ENCODE results near the gene PARD3B.

The PARD3B gene

GRCh38 chr2:205297368-205297767, 752.1 kb downstream of the PARD3B start:
- no peak for DNase-seq

DNA sequence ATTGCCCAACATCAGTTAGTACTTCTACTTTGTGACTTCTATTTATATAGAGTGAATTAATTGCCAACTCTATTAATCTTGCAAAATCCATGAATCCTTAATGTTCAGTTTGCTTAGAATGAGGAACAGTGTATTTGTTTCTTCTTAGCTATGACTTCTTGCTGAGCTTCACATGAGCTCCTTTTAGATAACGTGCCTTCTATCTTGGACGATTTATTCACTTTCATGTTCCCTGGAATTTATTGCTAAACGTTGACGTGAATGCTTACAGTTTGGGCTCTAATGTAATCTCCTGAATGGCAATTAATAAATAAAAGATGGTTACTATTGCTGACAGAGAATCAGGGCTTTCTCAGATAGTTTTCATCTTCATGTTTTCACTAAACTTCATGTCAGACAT, 752.6 kb downstream of the PARD3B start:
- DNase-seq, result no peak

DNA sequence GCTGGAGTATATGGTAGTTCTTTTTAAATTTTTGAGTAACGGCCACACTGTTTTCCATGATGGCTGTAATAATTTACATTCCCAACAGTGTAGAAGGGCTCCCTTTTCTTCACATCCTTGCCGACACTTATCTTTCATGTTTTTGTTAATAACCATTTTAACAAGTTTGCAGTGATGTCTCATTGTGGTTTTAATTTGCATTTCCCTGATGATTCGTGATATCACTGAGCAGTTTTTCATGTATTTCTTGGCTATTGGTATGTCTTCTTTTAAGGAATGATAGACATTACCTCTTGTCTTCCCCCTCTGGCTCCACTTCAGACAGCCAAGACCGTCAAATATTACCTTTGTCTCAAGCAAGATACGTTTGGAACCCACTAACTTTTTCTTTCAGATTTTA, 765.9 kb downstream of the PARD3B start:
- DNase-seq, result no peak

- DNase-seq, result no peak
Measured at GRCh38 chr2:205321231-205321630, 776.0 kb downstream of the PARD3B start.

GRCh38 chr2:205323929-205324328, 778.7 kb downstream of the PARD3B start:
- no peak for DNase-seq

GRCh38 chr2:205324355-205324754, 779.1 kb downstream of the PARD3B start:
- DNase-seq, result no peak

DNA sequence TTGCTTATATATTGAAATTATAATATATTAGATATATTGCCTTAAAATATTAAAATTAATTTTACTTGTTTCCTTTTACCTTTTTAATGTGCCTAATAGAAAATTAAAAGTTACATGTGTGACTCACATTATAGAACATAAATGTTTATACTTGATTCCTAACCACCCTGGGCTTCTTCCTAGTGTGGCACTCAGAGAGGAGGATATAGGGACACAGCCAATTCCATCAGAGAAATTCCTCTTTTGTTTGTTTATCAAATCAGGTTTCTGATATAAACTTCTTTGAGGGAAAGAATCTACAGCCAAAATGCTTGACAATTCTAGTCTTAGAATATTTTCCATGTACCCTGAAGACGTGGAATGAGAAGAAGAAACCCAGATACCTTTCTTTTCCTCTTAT, 788.1 kb downstream of the PARD3B start:
- no peak for DNase-seq

DNA sequence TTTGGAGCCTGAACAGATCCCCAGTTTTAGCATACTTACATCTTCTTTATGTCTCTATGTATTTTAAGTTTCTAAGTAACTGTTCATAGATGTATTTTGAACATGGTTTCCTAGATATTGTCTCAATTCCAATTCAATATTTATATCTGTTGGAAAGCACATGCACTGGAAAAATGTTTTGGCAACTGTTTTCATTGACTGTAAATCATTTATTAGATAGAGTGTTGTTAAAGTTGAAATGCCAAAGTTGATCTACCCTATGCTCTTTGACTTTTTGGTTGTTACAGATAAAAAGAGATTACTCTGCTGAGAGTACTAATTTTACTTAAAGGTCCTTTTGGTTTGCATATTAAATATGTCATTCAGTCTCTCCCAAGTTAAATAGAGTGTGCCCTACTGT, 792.0 kb downstream of the PARD3B start:
- no peak for DNase-seq

- no peak for DNase-seq
Measured at GRCh38 chr2:205338156-205338555, 792.9 kb downstream of the PARD3B start.

DNA sequence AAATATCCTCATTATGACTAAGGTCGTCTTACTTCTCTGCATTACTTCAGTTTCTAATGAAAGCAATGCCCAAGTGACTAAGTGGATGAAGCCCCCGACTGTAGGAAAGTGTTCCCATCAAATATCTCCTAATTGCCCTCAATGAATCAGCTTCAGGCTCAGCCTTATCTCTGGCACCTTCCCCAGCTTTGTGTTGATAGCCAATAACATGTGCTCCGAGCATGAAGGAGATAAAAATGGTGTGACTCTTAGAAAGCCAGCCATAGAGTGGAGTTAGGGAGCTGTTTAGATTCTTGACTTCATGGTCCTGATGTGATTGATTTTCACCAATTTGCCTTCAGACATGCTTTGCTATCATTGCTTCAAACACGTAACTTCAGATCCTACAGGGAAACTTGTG, 797.8 kb downstream of the PARD3B start:
- no peak for DNase-seq

GRCh38 chr2:205346649-205347048, 801.4 kb downstream of the PARD3B start:
- DNase-seq, result no peak

- DNase-seq, result no peak
Measured at GRCh38 chr2:205347899-205348298, 802.6 kb downstream of the PARD3B start.

- no peak for DNase-seq
Measured at GRCh38 chr2:205352094-205352493, 806.8 kb downstream of the PARD3B start.

DNA sequence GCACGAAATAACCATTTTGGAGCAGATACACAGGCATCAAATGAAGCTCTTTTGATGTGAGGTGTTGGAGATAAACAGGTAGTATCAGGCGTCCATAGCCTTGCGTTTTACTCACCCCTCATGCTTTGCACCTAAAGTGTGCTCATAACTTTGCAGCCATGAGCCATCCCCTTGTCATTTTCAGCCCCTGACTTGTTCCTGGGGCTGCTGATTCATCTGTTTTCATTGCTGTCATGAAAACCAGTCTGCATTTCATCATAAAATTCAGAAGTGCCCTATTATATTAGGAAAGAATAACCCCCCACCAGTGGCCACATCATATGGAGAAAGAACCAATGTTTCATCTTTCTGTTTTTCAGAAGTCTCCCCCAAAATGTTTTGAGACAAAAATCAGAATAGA, 807.3 kb downstream of the PARD3B start:
- no peak for DNase-seq

- DNase-seq, result no peak
Measured at GRCh38 chr2:205357732-205358131, 812.5 kb downstream of the PARD3B start.

DNA sequence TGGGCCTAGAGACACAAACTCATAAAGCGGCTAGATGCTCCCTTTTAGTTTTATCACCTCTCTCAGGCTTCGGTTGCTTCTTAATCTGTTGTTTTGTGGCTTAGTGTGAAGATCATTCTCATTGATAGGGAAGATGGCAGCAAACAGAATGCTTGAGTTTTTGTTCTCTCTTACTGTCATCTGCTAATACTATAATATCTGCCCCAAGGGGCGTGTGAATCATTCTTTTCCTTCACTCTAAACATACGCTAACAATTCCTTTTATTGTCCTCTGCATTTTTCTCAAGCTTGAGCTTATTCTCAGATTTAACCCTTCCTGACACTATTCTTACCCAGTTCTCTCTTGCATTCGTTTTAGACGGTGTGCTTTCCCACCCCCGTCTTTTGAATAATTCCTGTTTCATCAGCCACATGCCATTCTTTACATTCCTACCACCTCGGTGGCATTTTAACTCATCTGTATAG, 813.1 kb downstream of the PARD3B start:
- no peak for DNase-seq

GRCh38 chr2:205361272-205361671, 816.0 kb downstream of the PARD3B start:
- DNase-seq, result no peak

DNA sequence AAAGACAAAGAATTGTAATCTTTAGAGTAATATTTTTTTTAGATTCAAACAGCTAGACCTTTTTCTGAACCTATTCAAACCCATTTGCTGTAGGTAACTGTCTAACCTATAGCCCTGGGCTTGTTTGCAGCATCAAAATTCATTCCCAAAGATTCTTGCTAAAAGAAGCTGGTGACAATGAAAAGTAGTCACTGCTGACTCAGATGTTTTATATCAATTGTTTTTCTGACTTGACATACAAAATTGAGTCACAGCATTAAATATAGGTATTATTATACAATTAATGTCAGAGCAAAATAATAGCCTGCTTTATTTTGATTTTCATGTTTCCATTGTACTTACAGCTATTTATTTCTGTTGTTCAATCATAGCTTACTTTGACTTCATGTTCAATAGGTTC, 816.7 kb downstream of the PARD3B start:
- no peak for DNase-seq

GRCh38 chr2:205364261-205364660, 819.0 kb downstream of the PARD3B start:
- no peak for DNase-seq

DNA sequence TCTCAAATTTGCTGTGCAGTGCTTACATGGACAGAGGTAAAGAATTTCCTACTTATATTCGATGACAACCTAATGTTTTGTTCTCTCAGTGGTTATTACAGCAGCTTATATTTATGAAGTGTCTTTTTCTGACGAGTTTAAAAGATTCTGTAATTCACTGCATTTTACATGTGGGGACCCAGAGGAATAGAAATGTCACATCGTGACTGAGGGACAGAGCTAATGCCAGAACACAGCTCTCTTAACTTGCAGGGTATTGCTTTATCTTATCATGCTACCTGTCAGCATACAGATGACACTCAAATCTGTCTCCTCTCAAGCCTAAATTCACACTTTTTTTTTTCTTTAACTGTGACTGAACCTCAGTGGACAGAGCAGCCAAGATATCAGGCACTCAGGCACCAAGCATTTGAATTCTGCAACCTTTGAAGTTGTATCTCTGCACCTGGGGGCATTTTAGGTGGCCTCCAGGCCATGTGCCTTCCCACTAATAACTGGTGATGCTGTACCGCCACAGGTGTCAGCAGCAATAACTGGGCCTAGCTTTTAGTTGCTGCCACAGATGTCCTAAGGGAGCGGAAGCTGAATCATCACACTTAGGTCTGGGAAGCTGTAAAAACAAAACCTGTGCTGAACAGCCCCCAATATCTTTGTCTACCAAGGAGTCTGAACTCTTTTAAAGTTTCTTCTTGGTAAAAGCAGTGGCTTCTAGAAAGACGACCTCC, 821.2 kb downstream of the PARD3B start:
- DNase-seq, result no peak

DNA sequence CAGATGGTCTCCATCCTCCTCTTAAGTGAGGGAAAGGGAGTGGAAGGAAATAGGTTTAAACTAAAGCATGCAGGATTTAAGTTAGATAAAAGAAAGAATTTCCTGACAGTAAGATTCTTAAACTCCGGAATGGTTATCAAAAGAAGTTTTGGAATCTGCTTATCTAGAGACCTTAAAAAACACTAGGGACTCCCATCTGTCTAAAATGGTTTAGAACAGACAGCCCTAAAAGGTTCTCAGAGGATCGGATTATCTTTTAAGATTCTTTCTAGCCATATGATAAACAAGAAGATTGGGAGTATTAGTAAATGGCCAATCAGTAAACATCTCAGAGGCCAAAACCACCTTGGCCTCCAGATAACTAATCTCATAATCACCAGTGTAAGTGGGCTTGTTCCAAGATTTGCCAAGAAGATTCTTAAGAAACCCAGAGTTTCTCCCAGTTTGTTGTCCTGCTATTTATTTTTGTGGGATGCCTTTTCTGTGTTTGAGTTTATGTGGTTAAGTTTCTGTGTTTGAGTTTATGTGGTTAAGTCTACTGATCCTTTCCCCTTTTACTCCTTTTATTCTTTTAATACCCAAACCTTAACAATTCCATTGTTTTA, 822.2 kb downstream of the PARD3B start:
- DNase-seq, result no peak

DNA sequence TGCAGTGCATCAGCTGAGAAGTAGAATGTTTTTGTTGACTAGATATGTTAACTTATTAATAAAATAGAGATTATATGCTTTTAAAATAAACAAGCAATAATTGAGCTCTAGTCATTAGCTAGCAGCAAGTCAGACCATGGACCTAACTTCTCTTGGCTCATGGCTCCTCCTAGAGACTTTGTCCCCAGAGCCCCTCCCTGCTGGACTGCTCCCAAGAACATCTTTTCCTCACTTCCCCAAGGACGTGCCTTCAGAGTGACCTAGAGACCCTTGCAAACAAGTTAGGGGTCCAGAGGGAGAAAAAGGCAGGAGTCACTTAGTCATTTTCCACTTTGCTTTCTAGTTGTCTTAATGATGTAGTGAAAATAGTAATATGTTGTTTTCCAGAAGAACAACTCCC, 824.5 kb downstream of the PARD3B start:
- DNase-seq, result no peak

- DNase-seq, result no peak
Measured at GRCh38 chr2:205370726-205371125, 825.5 kb downstream of the PARD3B start.

GRCh38 chr2:205372141-205372540, 826.9 kb downstream of the PARD3B start:
- DNase-seq, result no peak

All from DMS 273 treated with DMSO at 0.1 percent for 48 hours (cell line).